GM12873 (cell line): ENCODE results near the gene CCDC71L.

ENCODE experiments used
- TF ChIP-seq, protein P1 (sequence below): IDR thresholded peaks from 2 replicates; pipeline ENCODE4 v1.5.1; 2012; ENCODE audit warnings: low read depth, mild to moderate bottlenecking, moderate library complexity, low read length, control low read depth; ENCODE audit not compliant: insufficient read depth; ENCODE audit errors: missing control alignments

Gene CCDC71L

DNA sequence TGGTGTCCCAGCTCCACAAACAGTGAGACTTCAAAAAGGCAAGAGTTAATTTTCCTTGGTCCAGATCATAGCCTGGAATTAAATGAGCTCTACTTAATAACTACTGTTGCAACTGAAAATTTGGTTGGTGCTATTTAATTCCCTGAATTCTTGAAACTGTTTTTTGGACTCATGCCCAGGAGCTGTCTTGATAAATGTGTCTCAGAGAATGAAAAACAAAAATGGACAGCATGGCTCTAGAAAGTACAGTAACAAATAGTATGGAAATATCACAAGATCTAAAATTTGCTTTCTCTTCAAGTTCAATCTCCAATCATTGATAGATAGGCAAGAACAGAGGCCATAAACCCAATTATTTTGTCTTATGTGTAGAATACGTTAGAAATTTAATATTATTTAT lies 42.5 kb downstream of the CCDC71L start:
- TF ChIP-seq, protein P1, sequence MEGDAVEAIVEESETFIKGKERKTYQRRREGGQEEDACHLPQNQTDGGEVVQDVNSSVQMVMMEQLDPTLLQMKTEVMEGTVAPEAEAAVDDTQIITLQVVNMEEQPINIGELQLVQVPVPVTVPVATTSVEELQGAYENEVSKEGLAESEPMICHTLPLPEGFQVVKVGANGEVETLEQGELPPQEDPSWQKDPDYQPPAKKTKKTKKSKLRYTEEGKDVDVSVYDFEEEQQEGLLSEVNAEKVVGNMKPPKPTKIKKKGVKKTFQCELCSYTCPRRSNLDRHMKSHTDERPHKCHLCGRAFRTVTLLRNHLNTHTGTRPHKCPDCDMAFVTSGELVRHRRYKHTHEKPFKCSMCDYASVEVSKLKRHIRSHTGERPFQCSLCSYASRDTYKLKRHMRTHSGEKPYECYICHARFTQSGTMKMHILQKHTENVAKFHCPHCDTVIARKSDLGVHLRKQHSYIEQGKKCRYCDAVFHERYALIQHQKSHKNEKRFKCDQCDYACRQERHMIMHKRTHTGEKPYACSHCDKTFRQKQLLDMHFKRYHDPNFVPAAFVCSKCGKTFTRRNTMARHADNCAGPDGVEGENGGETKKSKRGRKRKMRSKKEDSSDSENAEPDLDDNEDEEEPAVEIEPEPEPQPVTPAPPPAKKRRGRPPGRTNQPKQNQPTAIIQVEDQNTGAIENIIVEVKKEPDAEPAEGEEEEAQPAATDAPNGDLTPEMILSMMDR = no peak

DNA sequence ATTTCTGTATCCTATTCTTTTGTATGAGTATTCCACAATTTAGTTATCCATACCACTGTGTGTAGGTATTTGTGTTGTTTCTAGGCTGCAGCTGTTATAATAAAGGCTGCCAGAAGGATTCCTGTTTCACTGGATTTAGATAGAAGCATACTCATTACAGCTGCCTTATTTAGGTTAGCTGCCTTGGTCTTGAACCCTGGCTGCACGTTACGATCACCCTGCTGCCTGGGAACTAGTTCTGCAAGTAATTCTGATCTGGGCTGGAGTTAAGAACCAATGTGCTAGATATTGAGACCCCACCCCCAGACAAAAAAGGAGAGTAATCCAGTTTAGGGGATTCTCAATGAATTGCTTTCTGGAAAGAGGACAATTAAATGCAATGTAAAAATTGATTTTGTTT lies 43.1 kb downstream of the CCDC71L start:
- TF ChIP-seq, protein P1 = no peak

DNA sequence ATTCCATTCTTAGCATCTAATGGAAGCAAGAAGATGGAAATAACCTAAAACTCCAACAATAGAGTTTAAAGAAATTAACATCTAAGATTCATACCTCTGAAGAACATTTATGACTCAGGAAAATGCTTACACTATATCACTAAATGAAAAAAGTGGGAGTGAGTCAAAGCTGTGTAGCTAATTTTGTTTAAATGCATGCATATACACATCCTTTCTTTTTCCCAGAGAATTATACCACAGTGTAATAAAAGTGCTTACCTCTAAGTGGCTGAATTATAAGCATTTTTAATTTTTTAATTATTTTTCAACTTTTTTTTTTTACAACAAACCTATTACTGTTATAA lies 44.3 kb downstream of the CCDC71L start:
- TF ChIP-seq, protein P1 = no peak

DNA sequence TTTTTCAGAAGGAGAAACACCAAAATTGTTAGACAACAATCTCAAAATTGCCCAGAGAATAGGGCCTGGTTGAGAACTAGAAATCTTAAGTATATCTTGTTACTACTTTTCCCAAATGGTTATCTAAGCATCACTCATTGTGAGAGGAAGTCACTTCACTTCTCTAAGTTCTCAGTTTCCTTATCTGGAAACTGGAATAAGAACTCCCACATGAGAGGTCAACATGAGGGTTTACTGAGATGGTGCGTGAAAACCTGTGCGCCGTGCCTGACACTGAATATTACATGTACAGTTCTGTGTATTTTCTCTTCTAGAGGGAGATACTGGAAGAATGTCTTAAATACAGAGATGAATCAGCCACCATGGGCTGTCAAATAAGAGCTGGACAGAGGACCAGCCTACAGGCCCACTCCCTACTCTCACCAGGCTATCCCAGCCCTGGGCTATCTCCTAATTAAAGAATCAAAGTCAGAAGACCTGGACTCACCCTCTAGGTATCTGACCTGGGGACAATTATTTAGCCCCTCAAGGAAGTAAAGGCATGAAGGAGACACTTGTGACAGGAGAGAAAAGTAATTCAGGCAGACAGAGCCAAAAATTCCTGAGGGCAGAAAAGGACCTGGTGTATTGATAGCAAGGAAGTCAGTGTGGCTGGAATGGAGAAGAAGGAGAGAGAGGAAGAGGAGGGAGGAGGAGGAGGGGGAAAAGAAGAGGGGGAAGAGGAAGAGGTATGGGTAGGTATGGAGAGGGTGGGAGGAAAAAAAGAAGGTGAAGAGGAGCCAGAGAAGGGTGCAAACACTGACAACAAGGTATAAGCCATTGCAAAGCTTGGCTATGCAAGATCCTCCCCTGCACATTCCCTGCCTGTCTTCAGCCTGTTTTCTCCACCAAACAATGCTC lies 44.9 kb downstream of the CCDC71L start:
- TF ChIP-seq, protein P1 = no peak

DNA sequence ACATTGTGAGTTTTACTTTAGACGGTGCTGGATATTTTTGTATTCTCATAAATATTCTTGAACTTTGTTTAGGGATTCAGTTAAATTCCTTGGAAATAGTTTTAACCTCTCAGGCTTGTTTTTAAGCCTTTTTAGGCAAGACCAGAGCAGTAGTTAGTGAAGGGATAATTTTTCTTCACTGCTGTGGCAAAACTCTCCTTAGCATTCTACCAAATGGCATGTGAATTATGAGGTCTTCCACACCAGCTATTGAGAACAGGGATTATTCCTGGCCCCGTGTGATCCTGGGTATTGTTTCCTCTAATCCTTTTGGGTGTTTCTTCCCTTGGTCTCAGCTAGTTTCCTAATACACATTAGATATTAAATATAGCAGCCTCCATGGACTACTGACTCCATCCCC lies 46.2 kb downstream of the CCDC71L start:
- TF ChIP-seq, protein P1 = no peak

DNA sequence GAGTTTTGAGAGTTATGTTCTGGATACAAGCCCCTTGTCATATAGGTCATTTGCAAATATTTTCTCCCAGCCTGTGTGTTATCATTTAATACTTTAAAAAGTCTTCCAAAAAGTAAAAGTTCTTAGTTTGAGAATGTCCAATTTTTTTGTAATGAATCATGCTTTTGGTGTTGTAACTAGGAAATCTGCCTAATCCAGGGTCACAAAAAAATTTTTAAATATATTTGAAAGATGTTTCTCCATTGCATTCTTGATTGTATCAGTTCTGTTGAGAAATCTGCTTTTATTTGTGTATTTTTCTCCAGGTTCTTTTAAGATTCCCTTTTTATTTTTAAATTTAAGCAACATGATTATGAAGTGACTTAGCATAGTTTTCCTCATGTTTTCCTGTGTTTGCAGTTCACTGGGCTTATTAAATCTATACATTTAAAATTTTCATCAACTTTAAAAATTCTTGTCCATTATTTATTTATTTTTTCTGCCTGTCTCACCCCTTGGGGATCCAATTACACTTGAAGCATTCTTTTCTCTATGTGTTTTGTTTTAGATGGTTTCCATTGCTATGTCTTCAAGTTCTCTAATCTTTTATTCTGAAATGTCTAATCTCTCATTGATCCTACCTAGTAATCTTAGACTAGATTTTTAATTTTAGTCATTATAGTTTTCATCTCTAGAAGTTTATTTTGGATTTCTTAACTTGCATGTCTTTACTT lies 47.0 kb downstream of the CCDC71L start:
- TF ChIP-seq, protein P1 = no peak

DNA sequence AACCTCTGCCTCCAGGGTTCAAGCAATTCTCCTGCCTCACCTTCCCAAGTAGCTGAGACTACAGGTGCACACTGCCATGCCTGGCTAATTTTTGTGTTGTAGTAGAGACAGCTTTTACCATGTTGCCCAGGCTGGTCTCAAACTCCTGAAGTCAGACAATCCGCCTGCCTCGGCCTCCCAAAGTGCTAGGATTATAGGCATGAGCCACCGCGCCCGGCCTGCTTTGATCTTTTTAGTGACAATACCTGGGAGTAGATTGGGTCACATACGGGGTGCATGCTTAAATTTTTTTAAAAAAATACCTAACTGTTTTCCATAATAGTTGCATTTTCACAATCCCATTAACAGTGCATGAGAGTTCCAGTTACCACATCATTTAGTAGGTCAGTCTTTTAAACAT lies 47.7 kb downstream of the CCDC71L start:
- TF ChIP-seq, protein P1 = no peak
